Uterus (tissue), 4 donors: ENCODE measurements around the gene ACSS3. TPM values are rescaled to one million over a fixed set of nuclear protein-coding genes. Genes with fewer than 3 reads are reported as not detected.
"Not testable (repeated sequence)": the region's sequence is repeated elsewhere in the genome, so short reads cannot be mapped to it uniquely, and the experiment has no call there.

Experiments
- DNase-seq, 2 donors: peaks; one replicate each; pipeline ENCODE4 v3.0.0-alpha.2; 2019 to 2020
- H3K27ac ChIP-seq, 2 donors: fragments of 200-600 bp; sonication (generic); 1 replicate in 1 of 2; 2 replicates in 1 of 2; pipeline ENCODE4 v1.5.1; 2016 to 2018
- H3K27me3 ChIP-seq, 2 donors: fragments of 200-600 bp; sonication (generic); one replicate each; pipeline ENCODE4 v1.5.1; 2018 to 2019; ENCODE audit warnings: control low read depth in 1 of 2
- H3K36me3 ChIP-seq, 2 donors: fragments of 200-600 bp; sonication (generic); one replicate each; pipeline ENCODE4 v1.5.1; 2019; ENCODE audit warnings: control low read depth in 1 of 2
- H3K4me1 ChIP-seq, 2 donors: fragments of 200-600 bp; sonication (generic); one replicate each; pipeline ENCODE4 v1.5.1; 2018 to 2019; ENCODE audit warnings: control low read depth in 1 of 2
- H3K4me3 ChIP-seq, 2 donors: fragments of 200-600 bp; sonication (generic); 1 replicate in 1 of 2; 2 replicates in 1 of 2; pipeline ENCODE4 v1.5.1; 2018 to 2019; ENCODE audit warnings: mild to moderate bottlenecking in 1 of 2
- H3K9me3 ChIP-seq, 2 donors: fragments of 200-600 bp; sonication (generic); one replicate each; pipeline ENCODE4 v1.5.1; 2019; ENCODE audit warnings: control low read depth in 1 of 2
- POLR2A ChIP-seq, 2 donors: fragments of 450-650 bp; IDR thresholded peaks; one replicate each; pipeline ENCODE4 v1.6.1; 2016; ENCODE audit warnings: antibody characterized with exemption in 2 of 2, mild to moderate bottlenecking in 1 of 2, moderate library complexity in 1 of 2
- intact Hi-C: fragments of 100-400 bp; cut with DNase I; formaldehyde crosslinking; loops from one replicate; pipeline ENCODE4 v1.15.1; 2023; ENCODE audit warnings: low total_unique reads
- total RNA-seq, 4 donors: library from RNA; depleted of rRNA in 3 of 4; stranded (reverse); fragments of >200 nt in 3 of 4; gene quantifications; one replicate each; pipeline versions ENCODE4 v1.1.0 to v1.2.4, GENCODE V29; 2014 to 2023
- TF ChIP-seq, protein P1 (sequence below), 4 experiments: fragments of 200-600 bp in 2 of 4; fragments of 450-650 bp in 2 of 4; sonication (generic) in 2 of 4; IDR thresholded peaks; one replicate each; pipeline ENCODE4 v1.5.1; 2016 to 2019; ENCODE audit warnings: antibody characterized with exemption in 4 of 4, mild to moderate bottlenecking in 2 of 4, moderate library complexity in 1 of 4
- donor health status: DM: yes; HTN: yes; CAD: no.

The ACSS3 gene
- total RNA-seq, 4 donors from 2014 or later: 25.6 to 62.2 (median 47.7) TPM

DNA sequence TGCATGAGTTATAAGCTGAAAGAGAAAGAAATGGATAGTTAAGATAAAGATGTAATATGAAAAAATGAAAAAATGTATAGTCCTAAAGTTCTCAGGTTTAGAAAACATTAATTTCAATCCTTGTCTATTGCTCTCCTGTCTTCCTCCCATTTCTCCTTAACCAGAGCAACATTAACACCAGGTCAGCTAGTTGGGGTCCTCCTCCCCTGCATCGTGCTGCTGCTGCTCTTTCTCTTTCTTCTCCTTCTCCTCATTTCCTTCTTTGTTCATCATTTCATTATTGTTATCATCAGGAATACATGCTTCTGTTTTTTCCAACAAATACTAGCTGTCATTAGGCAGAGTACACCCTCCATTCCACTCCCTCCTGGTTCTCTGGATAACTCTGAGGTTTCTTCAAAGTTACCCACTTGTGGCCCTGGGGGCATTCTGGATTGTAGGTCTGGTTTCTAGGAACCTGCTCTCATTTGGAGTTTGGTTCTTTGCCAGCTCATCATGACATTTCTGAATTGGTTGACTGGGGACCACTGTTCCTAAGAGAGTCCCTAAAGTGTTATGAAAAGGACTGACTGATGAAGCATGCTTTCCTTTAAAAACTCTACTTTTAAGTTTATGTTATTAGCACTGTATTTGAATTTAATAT lies 17.0 kb downstream of the ACSS3 start:
- Histone ChIP-seq H3K27me3 (no peaks in the 10 kb centered on the region), H3K4me1 (peaks cover 0 to 5% of the 10 kb centered on the region in 2 donors), H3K4me3 (no peak overlapping the region), H3K36me3 (no peaks in the 10 kb centered on the region), H3K27ac (peak overlapping the region; percentile 49), H3K9me3 (no peaks in the 10 kb centered on the region)
- DNase-seq: no peak
- intact Hi-C loops: no loop called here
- TF ChIP-seq POLR2A (IDR thresholded peaks at IDR 0.05): no peak
- TF ChIP-seq, protein P1, sequence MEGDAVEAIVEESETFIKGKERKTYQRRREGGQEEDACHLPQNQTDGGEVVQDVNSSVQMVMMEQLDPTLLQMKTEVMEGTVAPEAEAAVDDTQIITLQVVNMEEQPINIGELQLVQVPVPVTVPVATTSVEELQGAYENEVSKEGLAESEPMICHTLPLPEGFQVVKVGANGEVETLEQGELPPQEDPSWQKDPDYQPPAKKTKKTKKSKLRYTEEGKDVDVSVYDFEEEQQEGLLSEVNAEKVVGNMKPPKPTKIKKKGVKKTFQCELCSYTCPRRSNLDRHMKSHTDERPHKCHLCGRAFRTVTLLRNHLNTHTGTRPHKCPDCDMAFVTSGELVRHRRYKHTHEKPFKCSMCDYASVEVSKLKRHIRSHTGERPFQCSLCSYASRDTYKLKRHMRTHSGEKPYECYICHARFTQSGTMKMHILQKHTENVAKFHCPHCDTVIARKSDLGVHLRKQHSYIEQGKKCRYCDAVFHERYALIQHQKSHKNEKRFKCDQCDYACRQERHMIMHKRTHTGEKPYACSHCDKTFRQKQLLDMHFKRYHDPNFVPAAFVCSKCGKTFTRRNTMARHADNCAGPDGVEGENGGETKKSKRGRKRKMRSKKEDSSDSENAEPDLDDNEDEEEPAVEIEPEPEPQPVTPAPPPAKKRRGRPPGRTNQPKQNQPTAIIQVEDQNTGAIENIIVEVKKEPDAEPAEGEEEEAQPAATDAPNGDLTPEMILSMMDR (IDR thresholded peaks at IDR 0.05): no peak

DNA sequence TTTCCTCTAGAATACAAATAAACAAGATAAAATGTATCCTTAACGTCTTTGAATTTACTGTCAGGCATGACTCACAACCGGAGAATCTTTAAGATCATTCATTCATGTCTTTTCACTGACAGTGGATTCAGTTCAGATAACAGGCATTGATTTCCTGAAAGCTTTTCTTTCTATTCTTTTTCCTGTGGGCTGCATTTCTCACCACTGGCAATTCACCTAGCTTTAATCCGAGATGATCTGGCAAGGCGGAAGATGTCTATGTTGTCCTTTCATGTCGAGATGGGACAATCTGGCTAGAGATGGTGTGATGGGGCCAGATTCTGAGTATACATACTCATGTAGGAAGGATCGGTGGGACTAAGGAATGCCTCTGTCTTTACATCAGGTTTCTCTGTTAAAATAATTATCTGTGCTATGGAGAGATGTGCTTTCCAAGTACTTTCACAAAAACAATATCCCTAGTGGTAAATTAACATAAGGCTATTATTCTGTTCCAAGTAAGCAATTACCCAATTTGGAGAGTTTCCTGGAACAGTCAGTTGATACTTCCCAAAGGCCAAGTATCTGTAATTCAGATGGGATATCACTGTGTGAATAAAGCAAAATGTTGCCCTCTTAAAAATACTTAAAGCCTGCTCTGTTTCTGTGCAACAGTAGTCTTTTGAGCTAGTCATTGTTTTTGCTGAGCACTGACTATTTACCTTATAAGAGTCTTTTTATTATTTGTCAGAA lies 17.8 kb downstream of the ACSS3 start:
- Histone ChIP-seq H3K9me3 (no peaks in the 10 kb centered on the region), H3K27me3 (no peaks in the 10 kb centered on the region), H3K4me3 (no peak overlapping the region), H3K36me3 (no peaks in the 10 kb centered on the region), H3K4me1 (peaks cover 0 to 5% of the 10 kb centered on the region in 2 donors), H3K27ac (peak overlapping the region; percentile 49)
- TF ChIP-seq POLR2A (IDR thresholded peaks at IDR 0.05): no peak
- TF ChIP-seq, protein P1 (IDR thresholded peaks at IDR 0.05): no peak
- no peak for DNase-seq
- intact Hi-C loops: no loop called here

GRCh38 chr12:81105687-81106086 lies 27.8 kb downstream of the ACSS3 start:
- intact Hi-C loops: no loop called here
- DNase-seq: no peak
- H3K4me3 ChIP-seq: no peak overlapping the region
- TF ChIP-seq POLR2A (IDR thresholded peaks at IDR 0.05): no peak
- TF ChIP-seq, protein P1 (IDR thresholded peaks at IDR 0.05): no peak
- H3K27ac ChIP-seq: no peak overlapping the region
- H3K36me3 ChIP-seq: no peaks in the 10 kb centered on the region
- no peaks in the 10 kb centered on the region for H3K27me3 ChIP-seq
- H3K9me3 ChIP-seq: no peaks in the 10 kb centered on the region
- no peaks in the 10 kb centered on the region for H3K4me1 ChIP-seq

- intact Hi-C loops: no loop called here
- TF ChIP-seq POLR2A (IDR thresholded peaks at IDR 0.05): no peak
- TF ChIP-seq, protein P1 (IDR thresholded peaks at IDR 0.05): no peak
Measured at GRCh38 chr12:81114226-81114625, 36.3 kb downstream of the ACSS3 start.

GRCh38 chr12:81119069-81119468 lies 41.2 kb downstream of the ACSS3 start:
- intact Hi-C loops, DNase-seq, H3K4me1 ChIP-seq, H3K27ac ChIP-seq, H3K9me3 ChIP-seq, H3K36me3 ChIP-seq, H3K4me3 ChIP-seq, H3K27me3 ChIP-seq: not testable (repeated sequence)

More at GRCh38 chr12:81114226-81114625, 36.3 kb downstream of the ACSS3 start:
- H3K9me3 ChIP-seq: no peaks in the 10 kb centered on the region
- H3K27ac ChIP-seq: no peak overlapping the region
- H3K4me1 ChIP-seq: no peaks in the 10 kb centered on the region
- no peaks in the 10 kb centered on the region for H3K36me3 ChIP-seq
- DNase-seq: no peak
- no peak overlapping the region for H3K4me3 ChIP-seq
- no peaks in the 10 kb centered on the region for H3K27me3 ChIP-seq
